ENCODE data around the gene USP22.
A peak's percentile ranks its signal among the peaks of the same experiment; 100 is the strongest.
"Not testable (repeated sequence)": the region's sequence is repeated elsewhere in the genome, so short reads cannot be mapped to it uniquely, and the experiment has no call there.

USP22 gene

DNA sequence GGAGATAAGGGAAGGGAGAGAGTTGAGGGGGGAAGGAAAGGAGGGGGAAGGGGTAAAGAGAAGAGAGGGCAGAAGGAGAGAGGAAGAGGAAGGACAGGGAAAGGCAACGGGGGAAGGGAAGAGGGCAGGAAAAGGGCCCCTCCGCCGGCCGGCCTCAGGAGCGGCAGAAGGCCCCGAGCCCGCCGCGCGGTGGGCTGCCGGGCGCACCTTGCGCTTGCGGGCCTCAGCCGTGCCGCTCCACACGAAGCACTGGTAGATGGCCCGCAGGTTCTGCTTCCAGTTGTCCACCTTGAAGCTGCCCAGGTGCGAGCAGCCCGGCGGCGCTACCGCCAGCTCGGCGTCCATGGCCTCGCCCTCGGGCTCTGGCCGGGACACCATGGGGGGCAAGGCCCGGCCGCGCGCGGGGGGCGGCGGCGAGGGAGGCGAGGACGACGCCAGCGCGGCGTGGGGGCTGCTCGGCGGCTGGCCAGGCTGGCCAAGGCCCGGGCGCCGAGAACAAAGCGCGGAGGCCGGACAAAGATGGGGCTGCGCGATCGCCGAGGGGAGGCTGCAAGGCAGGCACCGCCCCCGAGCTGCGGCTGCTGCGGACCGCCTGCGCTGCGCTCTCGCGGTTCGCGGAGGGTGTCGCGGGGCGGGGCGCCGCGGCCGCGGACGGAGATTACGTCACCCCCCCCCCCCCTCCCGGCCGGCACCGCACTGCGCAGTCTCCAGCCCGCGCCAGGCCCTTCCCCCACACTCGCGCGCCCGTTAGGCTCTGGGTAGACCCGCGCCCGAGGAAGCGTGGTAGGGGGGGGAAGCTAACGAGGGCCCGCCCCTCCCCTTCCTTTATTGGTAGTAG is at the start of gene USP22:
TSS of gene USP22 (minus strand) at position 554 of the 838 bp plus-strand sequence. CDS start at position 378, 176 bp downstream.
- Histone ChIP-seq H3K36me3 (ENCODE audit: insufficient read depth, insufficient read length, low read length) (peaks cover 15% of the 10 kb centered on the region), H3K4me3 (ENCODE audit: insufficient read length, low read depth) (peak within 1 kb of the TSS; percentile 90), H3K9me3 (ENCODE audit: insufficient read depth, low read length) (no peaks in the 10 kb centered on the region), H3K4me1 (ENCODE audit: insufficient read depth, insufficient read length) (peaks cover 4% of the 10 kb centered on the region), H3K27me3 (ENCODE audit: insufficient read depth, insufficient read length) (no peaks in the 10 kb centered on the region), H3K9ac (ENCODE audit: insufficient read length, low read depth) (peak within 1 kb of the TSS; percentile 99)
- TF ChIP-seq ZNF274 (IDR thresholded peaks at IDR 0.05; ENCODE audit: low read depth, low read length) (no peak), SUZ12 (IDR thresholded peaks at IDR 0.05; ENCODE audit: extremely low read depth, insufficient read depth, insufficient read length) (no peak), YY1 (IDR thresholded peaks at IDR 0.05; ENCODE audit: insufficient read depth, insufficient read length) (no peak)
- DNase-seq (ENCODE audit: low read depth, low spot score): no peak

DNA sequence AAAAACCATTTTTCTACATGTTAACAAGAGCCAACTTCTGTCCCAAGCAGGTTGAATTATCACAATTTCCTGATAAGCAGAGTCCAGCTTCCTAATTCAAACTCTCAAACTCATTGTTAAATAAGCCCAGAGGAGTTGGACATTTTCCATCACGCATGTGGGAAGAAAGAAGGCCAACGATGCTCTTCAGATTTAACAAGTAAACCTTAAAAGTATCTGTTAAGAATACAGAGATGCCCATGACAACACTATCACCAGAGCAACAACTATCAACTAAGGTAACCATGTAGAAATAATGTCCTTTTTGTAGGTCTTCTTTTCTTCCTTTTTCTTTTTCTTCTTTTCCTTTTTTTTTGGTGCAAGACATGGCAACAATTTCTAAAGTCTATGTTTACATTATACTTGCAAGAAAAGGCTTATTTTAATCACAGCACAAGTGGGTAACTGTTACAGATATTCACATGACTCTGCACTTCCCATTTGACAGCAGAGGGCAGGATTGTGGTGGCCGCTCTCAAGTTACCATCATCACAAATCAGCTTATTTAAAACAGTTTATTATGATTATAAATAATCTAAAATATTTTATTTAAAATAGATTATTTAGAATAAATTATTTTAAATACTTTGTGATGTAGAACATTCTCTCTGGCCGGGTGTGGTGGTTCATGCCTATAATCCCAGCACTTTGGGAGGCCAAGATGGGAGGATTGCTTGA is 48.2 kb upstream of the USP22 start:
- no peak overlapping the region for H3K9ac ChIP-seq (ENCODE audit: insufficient read length, low read depth)
- no peaks in the 10 kb centered on the region for H3K9me3 ChIP-seq (ENCODE audit: insufficient read depth, low read length)
- H3K4me1 ChIP-seq (ENCODE audit: insufficient read depth, insufficient read length): no peaks in the 10 kb centered on the region
- H3K36me3 ChIP-seq (ENCODE audit: insufficient read depth, insufficient read length, low read length): no peaks in the 10 kb centered on the region
- H3K27me3 ChIP-seq (ENCODE audit: insufficient read depth, insufficient read length): no peaks in the 10 kb centered on the region
- TF ChIP-seq SUZ12 (IDR thresholded peaks at IDR 0.05; ENCODE audit: extremely low read depth, insufficient read depth, insufficient read length) (no peak), YY1 (IDR thresholded peaks at IDR 0.05; ENCODE audit: insufficient read depth, insufficient read length) (no peak), ZNF274 (IDR thresholded peaks at IDR 0.05; ENCODE audit: low read depth, low read length) (no peak)
- no peak overlapping the region for H3K4me3 ChIP-seq (ENCODE audit: insufficient read length, low read depth)
- DNase-seq (ENCODE audit: low read depth, low spot score): no peak

DNA sequence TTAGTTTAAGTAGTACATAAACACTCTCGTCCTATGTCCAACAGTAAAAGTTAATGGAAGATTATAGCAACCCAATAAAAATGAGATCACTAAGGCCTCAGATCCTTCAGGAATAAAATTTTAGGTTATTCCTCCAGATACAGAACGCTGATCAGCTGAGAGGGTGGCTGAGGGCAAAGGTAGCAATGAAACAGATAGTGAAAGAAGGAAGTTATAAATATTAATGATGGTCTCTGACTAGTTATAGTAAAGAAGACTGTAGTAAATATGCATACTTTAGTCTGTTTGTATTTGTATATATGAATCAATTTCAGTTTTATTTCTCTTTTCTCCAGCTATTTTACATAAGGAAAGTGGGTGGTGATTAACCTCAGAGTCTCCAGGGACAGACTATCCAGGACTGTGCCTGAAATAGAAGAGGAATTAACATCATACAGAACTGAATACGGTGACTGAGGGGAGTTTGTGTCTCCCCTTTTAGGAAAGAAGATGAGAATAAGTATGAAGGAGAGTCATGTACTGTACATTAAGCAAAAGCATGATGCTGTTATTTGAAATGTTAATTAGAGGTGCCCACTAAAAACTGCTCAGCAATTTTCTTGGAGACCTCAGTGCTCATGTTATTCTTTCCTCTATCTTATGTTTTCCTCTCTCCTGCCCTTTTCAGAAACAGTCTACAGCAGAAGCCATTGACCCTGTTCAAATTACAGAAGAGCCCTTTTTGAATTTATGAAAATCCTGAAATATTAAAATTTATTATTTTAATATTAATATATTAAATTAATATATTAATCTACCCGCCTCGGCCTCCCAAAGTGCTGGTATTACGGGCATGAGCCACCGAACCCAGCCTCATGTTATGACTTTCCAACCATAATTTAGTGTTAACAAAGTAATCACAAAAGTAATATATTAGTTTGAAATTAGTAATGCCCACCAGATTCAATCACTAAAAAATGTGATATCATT is 47.4 kb upstream of the USP22 start:
- Histone ChIP-seq H3K9ac (ENCODE audit: insufficient read length, low read depth) (no peak overlapping the region), H3K9me3 (ENCODE audit: insufficient read depth, low read length) (no peaks in the 10 kb centered on the region; the same call in 1 of the 2 replicates), H3K27me3 (ENCODE audit: insufficient read depth, insufficient read length) (no peaks in the 10 kb centered on the region), H3K4me1 (ENCODE audit: insufficient read depth, insufficient read length) (no peaks in the 10 kb centered on the region), H3K36me3 (ENCODE audit: insufficient read depth, insufficient read length, low read length) (no peaks in the 10 kb centered on the region), H3K4me3 (ENCODE audit: insufficient read length, low read depth) (no peak overlapping the region)
- DNase-seq (ENCODE audit: low read depth, low spot score): no peak
- TF ChIP-seq YY1 (IDR thresholded peaks at IDR 0.05; ENCODE audit: insufficient read depth, insufficient read length) (no peak), SUZ12 (IDR thresholded peaks at IDR 0.05; ENCODE audit: extremely low read depth, insufficient read depth, insufficient read length) (no peak), ZNF274 (IDR thresholded peaks at IDR 0.05; ENCODE audit: low read depth, low read length) (no peak)

DNA sequence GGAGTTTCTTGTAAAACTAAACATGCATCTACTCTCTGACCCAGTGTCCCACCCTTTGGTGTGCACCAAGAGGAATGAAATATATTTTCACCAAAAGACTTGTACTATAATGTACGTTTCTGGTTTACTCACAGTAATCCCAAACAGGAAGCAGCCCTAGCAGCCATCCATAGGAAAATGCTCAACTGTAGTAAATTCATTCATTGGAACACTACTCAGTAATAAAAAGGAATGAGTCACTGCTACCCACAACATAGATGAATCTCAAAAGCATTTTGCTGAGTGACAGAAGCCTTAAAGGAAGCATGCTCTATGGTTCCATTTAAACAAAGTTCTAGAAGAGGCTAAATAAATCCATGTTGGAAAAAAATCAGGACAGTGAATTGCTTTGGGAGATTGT is 46.3 kb upstream of the USP22 start:
- no peak for DNase-seq (ENCODE audit: low read depth, low spot score)
- no peak for TF ChIP-seq SUZ12 (IDR thresholded peaks at IDR 0.05; ENCODE audit: extremely low read depth, insufficient read depth, insufficient read length)
- no peak for TF ChIP-seq YY1 (IDR thresholded peaks at IDR 0.05; ENCODE audit: insufficient read depth, insufficient read length)
- TF ChIP-seq ZNF274 (IDR thresholded peaks at IDR 0.05; ENCODE audit: low read depth, low read length): no peak

DNA sequence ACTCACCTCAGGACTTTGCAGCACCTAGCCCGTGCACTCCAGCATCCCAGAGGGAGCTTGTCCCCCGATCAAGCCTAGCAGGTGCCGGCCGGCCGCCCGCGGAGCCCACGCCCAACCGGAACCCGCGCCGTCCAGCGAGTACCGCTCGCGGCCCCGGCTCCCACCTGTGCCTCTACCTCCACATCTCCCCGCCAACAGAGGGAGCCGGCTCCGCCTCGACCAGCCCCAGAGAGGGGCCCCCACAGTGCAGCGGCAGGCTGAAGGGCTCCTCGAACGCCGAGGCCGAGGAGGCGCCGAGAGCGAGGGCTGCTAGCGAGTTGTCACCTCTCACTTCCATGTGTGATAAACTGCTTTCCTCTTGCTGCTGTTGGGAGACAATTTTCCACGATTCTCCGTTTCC is 42.9 kb upstream of the USP22 start:
- H3K27me3 ChIP-seq (ENCODE audit: insufficient read depth, insufficient read length): no peaks in the 10 kb centered on the region
- H3K36me3 ChIP-seq (ENCODE audit: insufficient read depth, insufficient read length, low read length): no peaks in the 10 kb centered on the region
- no peak overlapping the region for H3K9ac ChIP-seq (ENCODE audit: insufficient read length, low read depth)
- TF ChIP-seq SUZ12 (IDR thresholded peaks at IDR 0.05; ENCODE audit: extremely low read depth, insufficient read depth, insufficient read length) (no peak), ZNF274 (IDR thresholded peaks at IDR 0.05; ENCODE audit: low read depth, low read length) (no peak), YY1 (IDR thresholded peaks at IDR 0.05; ENCODE audit: insufficient read depth, insufficient read length) (no peak)
- H3K9me3 ChIP-seq (ENCODE audit: insufficient read depth, low read length): peaks cover 10% of the 10 kb centered on the region
- H3K4me1 ChIP-seq (ENCODE audit: insufficient read depth, insufficient read length): no peaks in the 10 kb centered on the region
- DNase-seq (ENCODE audit: low read depth, low spot score): no peak
- H3K4me3 ChIP-seq (ENCODE audit: insufficient read length, low read depth): no peak overlapping the region

More for the DNA sequence above, 46.3 kb upstream of the USP22 start:
- Histone ChIP-seq H3K9ac (ENCODE audit: insufficient read length, low read depth) (no peak overlapping the region), H3K4me3 (ENCODE audit: insufficient read length, low read depth) (no peak overlapping the region), H3K27me3 (ENCODE audit: insufficient read depth, insufficient read length) (no peaks in the 10 kb centered on the region), H3K36me3 (ENCODE audit: insufficient read depth, insufficient read length, low read length) (no peaks in the 10 kb centered on the region), H3K9me3 (ENCODE audit: insufficient read depth, low read length) (peaks cover 3% of the 10 kb centered on the region; the same call in 1 of the 2 replicates), H3K4me1 (ENCODE audit: insufficient read depth, insufficient read length) (no peaks in the 10 kb centered on the region)

DNA sequence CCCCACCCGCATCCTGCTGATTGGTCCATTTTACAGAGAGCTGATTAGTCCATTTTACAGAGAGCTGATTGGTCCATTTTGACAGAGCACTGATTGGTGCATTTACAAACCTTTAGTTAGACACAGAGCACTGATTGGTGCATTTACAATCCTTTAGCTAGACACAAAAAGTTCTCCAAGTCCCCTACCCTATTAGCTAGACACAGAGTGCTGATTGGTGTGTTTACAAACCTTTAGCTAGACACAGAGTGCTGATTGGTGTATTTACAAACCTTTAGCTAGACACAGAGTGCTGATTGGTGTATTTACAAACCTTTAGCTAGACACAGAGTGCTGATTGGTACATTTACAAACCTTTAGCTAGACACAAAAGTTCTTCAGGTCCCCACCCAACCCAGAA is 42.5 kb upstream of the USP22 start:
- not testable (repeated sequence) for H3K4me3 ChIP-seq (ENCODE audit: insufficient read length, low read depth); DNase-seq (ENCODE audit: low read depth, low spot score)

More for the DNA sequence above, 42.5 kb upstream of the USP22 start:
- H3K9ac ChIP-seq (ENCODE audit: insufficient read length, low read depth); H3K4me1 ChIP-seq (ENCODE audit: insufficient read depth, insufficient read length); H3K36me3 ChIP-seq (ENCODE audit: insufficient read depth, insufficient read length, low read length); H3K27me3 ChIP-seq (ENCODE audit: insufficient read depth, insufficient read length): not testable (repeated sequence)
- peaks cover 10% of the 10 kb centered on the region for H3K9me3 ChIP-seq (ENCODE audit: insufficient read depth, low read length)

Data from NT2/D1 (cell line).